Neural cell (in vitro differentiated cells): ENCODE data around the gene GALNT2. TPM values are rescaled to one million over a fixed set of nuclear protein-coding genes. Genes with fewer than 3 reads are reported as not detected.

Experiments used
- H2AFZ ChIP-seq: fragments of 200-600, 300-800 bp; sonication (generic), shearing (Covaris generic); 2 replicates; pipeline ENCODE4 v1.6.0; 2014; ENCODE audit warnings: low read depth, mild to moderate bottlenecking, antibody characterized with exemption, low read length, moderate library complexity
- H3F3A ChIP-seq: fragments of 200-600 bp; shearing (Covaris generic); 2 replicates; pipeline ENCODE4 v1.6.1; 2016; ENCODE audit warnings: mild to moderate bottlenecking, moderate library complexity, mixed read lengths, antibody characterized with exemption, low read length; ENCODE audit not compliant: insufficient read depth, poor library complexity, severe bottlenecking
- H3K27ac ChIP-seq: fragments of 200-600, 300-800 bp; sonication (generic), shearing (Covaris generic); 2 replicates; pipeline ENCODE4 v1.5.1; 2014; ENCODE audit warnings: mild to moderate bottlenecking, low read length, moderate library complexity
- H3K27me3 ChIP-seq: fragments of 300-800, 200-600 bp; sonication (generic), shearing (Covaris generic); 2 replicates; pipeline ENCODE4 v1.6.0; 2014; ENCODE audit warnings: mild to moderate bottlenecking, low read depth, low read length, moderate library complexity; ENCODE audit not compliant: insufficient read depth
- H3K36me3 ChIP-seq: fragments of 300-800, 200-600 bp; sonication (generic), shearing (Covaris generic); 2 replicates; pipeline ENCODE4 v1.5.1; 2014; ENCODE audit warnings: mild to moderate bottlenecking, antibody characterized with exemption, low read length, moderate library complexity; ENCODE audit not compliant: insufficient read depth
- H3K4me2 ChIP-seq: fragments of 300-800, 200-600 bp; sonication (generic), shearing (Covaris generic); 2 replicates; pipeline ENCODE4 v1.6.0; 2014; ENCODE audit warnings: mild to moderate bottlenecking, low read length
- H3K4me3 ChIP-seq: fragments of 300-800, 200-600 bp; sonication (generic), shearing (Covaris generic); 2 replicates; pipeline ENCODE4 v1.5.1; 2014; ENCODE audit warnings: mild to moderate bottlenecking, low read length, moderate library complexity
- H3K79me2 ChIP-seq: fragments of 200-600 bp; shearing (Covaris generic); replicated peaks from 2 replicates; pipeline ENCODE4 v1.6.0; 2014; ENCODE audit warnings: mild to moderate bottlenecking, low read length, moderate library complexity; ENCODE audit not compliant: insufficient read depth
- H3K9ac ChIP-seq: fragments of 300-800, 200-600 bp; sonication (generic), shearing (Covaris generic); 2 replicates; pipeline ENCODE4 v1.6.1; 2016; ENCODE audit warnings: mild to moderate bottlenecking, low read length, mixed read lengths
- H3K9me2 ChIP-seq: fragments of 200-600 bp; shearing (Covaris generic); 2 replicates; pipeline ENCODE4 v1.6.1; 2016; ENCODE audit warnings: mild to moderate bottlenecking, low read length, mixed read lengths; ENCODE audit not compliant: insufficient read depth
- H3K9me3 ChIP-seq: fragments of 200-600, 300-800 bp; sonication (generic), shearing (Covaris generic); 2 replicates; pipeline ENCODE4 v1.6.1; 2016; ENCODE audit warnings: mild to moderate bottlenecking, mixed run types, low read length, moderate library complexity, mixed read lengths
- H4K20me1 ChIP-seq: fragments of 200-600 bp; shearing (Covaris generic); 2 replicates; pipeline ENCODE4 v1.6.1; 2016; ENCODE audit warnings: mild to moderate bottlenecking, mixed run types; ENCODE audit not compliant: insufficient read depth
- EP300 ChIP-seq: fragments of 450-650 bp; conservative IDR thresholded peaks from 2 replicates; pipeline ENCODE4 v1.6.1; 2014; ENCODE audit warnings: antibody characterized with exemption, mild to moderate bottlenecking, moderate library complexity; ENCODE audit not compliant: poor library complexity, severe bottlenecking
- EZH2 ChIP-seq: fragments of 200-600, 300-800 bp; shearing (Covaris generic), sonication (generic); IDR thresholded peaks from 2 replicates; pipeline ENCODE4 v1.6.1; 2014; ENCODE audit warnings: antibody characterized with exemption, low read length, borderline replicate concordance, mild to moderate bottlenecking; ENCODE audit not compliant: insufficient read depth, poor library complexity, severe bottlenecking
- MXI1 ChIP-seq: fragments of 450-650 bp; conservative IDR thresholded peaks from 2 replicates; pipeline ENCODE4 v1.6.1; 2014; ENCODE audit warnings: antibody characterized with exemption, mild to moderate bottlenecking; ENCODE audit not compliant: poor library complexity, severe bottlenecking
- POLR2AphosphoS5 ChIP-seq: IDR thresholded peaks from 2 replicates; pipeline ENCODE4 v1.6.1; 2012
- RAD21 ChIP-seq: fragments of 450-650 bp; conservative IDR thresholded peaks from 2 replicates; pipeline ENCODE4 v1.6.1; 2014; ENCODE audit warnings: antibody characterized with exemption, mild to moderate bottlenecking, moderate library complexity
- SMC3 ChIP-seq: fragments of 450-650 bp; conservative IDR thresholded peaks from 2 replicates; pipeline ENCODE4 v1.6.1; 2014; ENCODE audit warnings: antibody characterized with exemption, mild to moderate bottlenecking, moderate library complexity; ENCODE audit not compliant: poor library complexity
- TAF1 ChIP-seq: IDR thresholded peaks from 2 replicates; pipeline ENCODE4 v1.6.1; 2012; ENCODE audit warnings: low read depth
- polyA plus RNA-seq: library from polyadenylated mRNA; depleted of rRNA; stranded (reverse); fragments of >200 nt; gene quantifications from 2 replicates; pipeline ENCODE4 v1.2.3, GENCODE V29; 2014
- TF ChIP-seq, protein P1 (sequence below): fragments of 450-650 bp; IDR thresholded peaks from 2 replicates; pipeline ENCODE4 v1.5.1; 2014; ENCODE audit warnings: antibody characterized with exemption, mild to moderate bottlenecking, moderate library complexity; ENCODE audit not compliant: poor library complexity, severe bottlenecking
- TF ChIP-seq, protein P2 (sequence below): IDR thresholded peaks from 2 replicates; pipeline ENCODE4 v1.6.1; 2012; ENCODE audit warnings: borderline replicate concordance

Gene GALNT2
- polyA plus RNA-seq, 1 donor from 2014 or later = 38.8 TPM

DNA sequence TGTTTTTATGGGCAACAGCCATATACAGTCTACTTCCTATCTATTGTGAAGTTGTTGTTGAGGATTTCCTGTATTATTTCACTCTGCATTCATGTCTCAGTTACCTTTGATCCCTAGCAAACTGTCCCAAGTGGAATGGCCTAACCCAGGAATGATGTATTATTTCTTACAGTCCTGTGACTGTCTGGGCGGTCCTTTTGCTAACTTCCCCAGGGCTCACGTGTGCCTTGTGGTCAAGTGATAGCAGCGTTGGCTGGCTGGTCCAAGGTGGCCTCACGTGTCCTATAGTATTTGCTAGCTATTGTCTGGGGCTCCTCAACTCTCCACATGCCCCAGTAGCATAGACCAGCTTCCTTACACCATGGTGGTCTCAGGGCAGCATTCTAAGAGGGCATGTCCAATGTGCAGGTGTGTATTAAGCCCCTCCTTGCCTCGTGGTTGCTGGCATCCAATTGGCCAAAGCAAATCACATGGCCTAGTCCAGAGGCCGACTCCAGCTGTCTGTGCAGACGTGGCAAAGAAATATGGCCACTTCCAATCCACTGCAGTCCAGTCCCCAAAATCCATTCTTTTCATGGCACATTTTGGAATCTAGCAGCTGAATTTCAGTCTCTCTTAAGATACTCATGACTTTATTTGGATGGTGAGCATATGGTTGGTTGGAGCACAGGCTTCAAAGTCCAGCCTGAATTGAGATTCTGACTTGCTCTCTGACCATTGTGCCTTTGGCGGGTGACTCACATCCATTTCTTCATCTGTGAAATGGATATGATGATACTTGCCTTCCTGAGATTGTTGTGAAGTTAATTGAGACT is 94.1 kb downstream of the GALNT2 start:
- Histone ChIP-seq H3K79me2 (peaks cover 18% of the 10 kb centered on the region), H3K9ac (no peak overlapping the region), H4K20me1 (no peaks in the 10 kb centered on the region), H3K36me3 (no peaks in the 10 kb centered on the region), H3K9me2 (no peaks in the 10 kb centered on the region), H3K9me3 (no peaks in the 10 kb centered on the region), H3K4me3 (no peak overlapping the region), H3K4me2 (no peak overlapping the region), H3F3A (no peaks in the 10 kb centered on the region), H3K27me3 (no peaks in the 10 kb centered on the region), H3K27ac (no peak overlapping the region), H2AFZ (no peak overlapping the region)
- no peak for TF ChIP-seq POLR2AphosphoS5
- TF ChIP-seq TAF1 = no peak
- TF ChIP-seq, protein P1, sequence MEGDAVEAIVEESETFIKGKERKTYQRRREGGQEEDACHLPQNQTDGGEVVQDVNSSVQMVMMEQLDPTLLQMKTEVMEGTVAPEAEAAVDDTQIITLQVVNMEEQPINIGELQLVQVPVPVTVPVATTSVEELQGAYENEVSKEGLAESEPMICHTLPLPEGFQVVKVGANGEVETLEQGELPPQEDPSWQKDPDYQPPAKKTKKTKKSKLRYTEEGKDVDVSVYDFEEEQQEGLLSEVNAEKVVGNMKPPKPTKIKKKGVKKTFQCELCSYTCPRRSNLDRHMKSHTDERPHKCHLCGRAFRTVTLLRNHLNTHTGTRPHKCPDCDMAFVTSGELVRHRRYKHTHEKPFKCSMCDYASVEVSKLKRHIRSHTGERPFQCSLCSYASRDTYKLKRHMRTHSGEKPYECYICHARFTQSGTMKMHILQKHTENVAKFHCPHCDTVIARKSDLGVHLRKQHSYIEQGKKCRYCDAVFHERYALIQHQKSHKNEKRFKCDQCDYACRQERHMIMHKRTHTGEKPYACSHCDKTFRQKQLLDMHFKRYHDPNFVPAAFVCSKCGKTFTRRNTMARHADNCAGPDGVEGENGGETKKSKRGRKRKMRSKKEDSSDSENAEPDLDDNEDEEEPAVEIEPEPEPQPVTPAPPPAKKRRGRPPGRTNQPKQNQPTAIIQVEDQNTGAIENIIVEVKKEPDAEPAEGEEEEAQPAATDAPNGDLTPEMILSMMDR = no peak
- no peak for TF ChIP-seq EP300
- TF ChIP-seq MXI1 = no peak
- TF ChIP-seq SMC3 = no peak

DNA sequence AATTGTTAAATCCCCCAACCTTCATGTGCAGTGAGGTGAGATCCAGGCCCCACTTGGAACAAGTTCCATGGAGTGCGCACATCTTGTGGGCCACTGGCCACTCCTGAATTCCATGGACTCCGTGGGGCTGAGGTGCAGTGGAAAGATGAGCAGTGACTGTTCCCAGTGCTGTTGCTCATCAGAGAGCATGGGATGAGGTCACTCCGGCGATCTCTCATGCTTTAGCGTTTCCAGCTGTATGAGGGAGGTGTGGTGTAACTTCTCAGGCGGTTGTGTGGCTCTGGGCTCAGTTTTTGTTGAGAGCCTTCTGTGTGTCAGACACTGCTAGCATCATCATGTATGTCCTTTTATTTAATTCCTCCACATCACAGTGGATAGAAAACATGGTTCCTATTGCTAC is 96.2 kb downstream of the GALNT2 start:
- no peak overlapping the region for H3K9ac ChIP-seq
- TF ChIP-seq, protein P2, sequence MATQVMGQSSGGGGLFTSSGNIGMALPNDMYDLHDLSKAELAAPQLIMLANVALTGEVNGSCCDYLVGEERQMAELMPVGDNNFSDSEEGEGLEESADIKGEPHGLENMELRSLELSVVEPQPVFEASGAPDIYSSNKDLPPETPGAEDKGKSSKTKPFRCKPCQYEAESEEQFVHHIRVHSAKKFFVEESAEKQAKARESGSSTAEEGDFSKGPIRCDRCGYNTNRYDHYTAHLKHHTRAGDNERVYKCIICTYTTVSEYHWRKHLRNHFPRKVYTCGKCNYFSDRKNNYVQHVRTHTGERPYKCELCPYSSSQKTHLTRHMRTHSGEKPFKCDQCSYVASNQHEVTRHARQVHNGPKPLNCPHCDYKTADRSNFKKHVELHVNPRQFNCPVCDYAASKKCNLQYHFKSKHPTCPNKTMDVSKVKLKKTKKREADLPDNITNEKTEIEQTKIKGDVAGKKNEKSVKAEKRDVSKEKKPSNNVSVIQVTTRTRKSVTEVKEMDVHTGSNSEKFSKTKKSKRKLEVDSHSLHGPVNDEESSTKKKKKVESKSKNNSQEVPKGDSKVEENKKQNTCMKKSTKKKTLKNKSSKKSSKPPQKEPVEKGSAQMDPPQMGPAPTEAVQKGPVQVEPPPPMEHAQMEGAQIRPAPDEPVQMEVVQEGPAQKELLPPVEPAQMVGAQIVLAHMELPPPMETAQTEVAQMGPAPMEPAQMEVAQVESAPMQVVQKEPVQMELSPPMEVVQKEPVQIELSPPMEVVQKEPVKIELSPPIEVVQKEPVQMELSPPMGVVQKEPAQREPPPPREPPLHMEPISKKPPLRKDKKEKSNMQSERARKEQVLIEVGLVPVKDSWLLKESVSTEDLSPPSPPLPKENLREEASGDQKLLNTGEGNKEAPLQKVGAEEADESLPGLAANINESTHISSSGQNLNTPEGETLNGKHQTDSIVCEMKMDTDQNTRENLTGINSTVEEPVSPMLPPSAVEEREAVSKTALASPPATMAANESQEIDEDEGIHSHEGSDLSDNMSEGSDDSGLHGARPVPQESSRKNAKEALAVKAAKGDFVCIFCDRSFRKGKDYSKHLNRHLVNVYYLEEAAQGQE = no peak
- no peak for TF ChIP-seq SMC3
- TF ChIP-seq EZH2 = no peak
- TF ChIP-seq, protein P1 = no peak
- no peak for TF ChIP-seq TAF1
- no peak for TF ChIP-seq MXI1
- TF ChIP-seq RAD21 = no peak
- TF ChIP-seq POLR2AphosphoS5 = no peak
- no peak for TF ChIP-seq EP300
- H3K79me2 ChIP-seq = peaks cover 25% of the 10 kb centered on the region

More for the DNA sequence above, 96.2 kb downstream of the GALNT2 start:
- H2AFZ ChIP-seq = no peak overlapping the region
- no peak overlapping the region for H3K27ac ChIP-seq
- no peak overlapping the region for H3K4me3 ChIP-seq
- H3K27me3 ChIP-seq = no peaks in the 10 kb centered on the region
- H3K4me2 ChIP-seq = no peak overlapping the region
- no peaks in the 10 kb centered on the region for H3K9me3 ChIP-seq
- no peaks in the 10 kb centered on the region for H3F3A ChIP-seq
- no peaks in the 10 kb centered on the region for H3K36me3 ChIP-seq
- no peaks in the 10 kb centered on the region for H3K9me2 ChIP-seq
- no peaks in the 10 kb centered on the region for H4K20me1 ChIP-seq
